ENCODE measurements around the gene SPATA13. TPM values are rescaled to one million over a fixed set of nuclear protein-coding genes. Genes with fewer than 3 reads are reported as not detected.

SPATA13 gene
- total and polyA plus RNA-seq, 10 of the 15 experiments (the other 5 are each of a cell fraction or from before 2014, with no cell fraction given) = 2.4 to 11.1 (median 10.2) TPM

- intact Hi-C loops (cut with micrococcal nuclease; ENCODE audit: unreplicated experiment) (no loop called here), in situ Hi-C loops (cut with MboI) (no loop called here)
- DNase-seq (ENCODE audit: low read depth, low spot score) (no peak), FAIRE-seq (no peak), ATAC-seq (no peak)
- Histone ChIP-seq H3K4me2 (ENCODE audit: control insufficient read depth, insufficient read depth) (no peak overlapping the region), H3K9ac (ENCODE audit: control insufficient read depth, insufficient read depth, low read length) (no peak overlapping the region), H3K27ac (ENCODE audit: control insufficient read depth, insufficient read depth) (no peak overlapping the region), H3K79me2 (ENCODE audit: control insufficient read depth, insufficient read depth, low read length) (no peaks in the 10 kb centered on the region), H3K4me3 (no peak overlapping the region), H3K36me3 (ENCODE audit: control insufficient read depth in 2 of 2, insufficient read depth in 2 of 2, low read length in 1 of 2) (no peaks in the 10 kb centered on the region), H3K27me3 (replicated peaks in 1 of 2; ENCODE audit: control insufficient read depth in 2 of 2, insufficient read depth in 2 of 2, low read length in 1 of 2) (peaks cover 2 to 7% of the 10 kb centered on the region in 2 experiments; a peak in 3 of 4 replicates), H3K9me3 (replicated peaks; ENCODE audit: control insufficient read depth, insufficient read depth, low read length) (no peaks in the 10 kb centered on the region), H3K4me1 (ENCODE audit: control insufficient read depth, insufficient read depth, low read length) (no peaks in the 10 kb centered on the region), H2AFZ (ENCODE audit: control insufficient read depth, low read depth, low read length) (no peak overlapping the region), H4K20me1 (ENCODE audit: control insufficient read depth, insufficient read depth) (no peaks in the 10 kb centered on the region)
- TF ChIP-seq NKRF (conservative IDR thresholded peaks at IDR 0.05) = no peak
- no peak for TF ChIP-seq ATF2 (IDR thresholded peaks at IDR 0.05; ENCODE audit: low read length)
- 7% methylated on average over 3 of the region's 3 CpGs for WGBS (ENCODE audit: insufficient coverage, insufficient replicate concordance, low lambda C conversion rate, missing lambda C conversion rate)
- ChIA-PET RAD21 (ENCODE audit: unreplicated experiment) (no interaction called here), CTCF (no interaction called here), SMC1A (ENCODE audit: uncharacterized antibody, unreplicated experiment) (no interaction called here), POLR2A (interaction anchor here (0.9 kb wide), 1 partner anchor 12 kb away, joined by 3 read pairs; no protein-coding TSS in a partner anchor)
- BruUV-seq (replicated peaks) = no TSS peak
Measured at GRCh38 chr13:24150572-24150971, 9.9 kb upstream of the SPATA13 start.

GRCh38 chr13:24151864-24152263 is 8.7 kb upstream of the SPATA13 start:
- ChIA-PET POLR2A (no interaction called here), CTCF (interaction anchor here (1.9 kb wide), 1 partner anchor 99 kb away, joined by 4 read pairs; no protein-coding TSS in a partner anchor), RAD21 (ENCODE audit: unreplicated experiment) (no interaction called here), SMC1A (ENCODE audit: uncharacterized antibody, unreplicated experiment) (interaction anchor here (0.6 to 1.2 kb wide), 4 partner anchors 13 to 134 kb away, joined by 3 read pairs; no protein-coding TSS in a partner anchor)
- Histone ChIP-seq H3K27ac (ENCODE audit: control insufficient read depth, insufficient read depth) (no peak overlapping the region), H3K27me3 (replicated peaks in 1 of 2; ENCODE audit: control insufficient read depth in 2 of 2, insufficient read depth in 2 of 2, low read length in 1 of 2) (peaks cover 2 to 7% of the 10 kb centered on the region in 2 experiments; a peak in 3 of 4 replicates), H3K9me3 (replicated peaks; ENCODE audit: control insufficient read depth, insufficient read depth, low read length) (no peaks in the 10 kb centered on the region), H3K4me1 (ENCODE audit: control insufficient read depth, insufficient read depth, low read length) (no peaks in the 10 kb centered on the region), H3K79me2 (ENCODE audit: control insufficient read depth, insufficient read depth, low read length) (no peaks in the 10 kb centered on the region), H4K20me1 (ENCODE audit: control insufficient read depth, insufficient read depth) (no peaks in the 10 kb centered on the region), H2AFZ (ENCODE audit: control insufficient read depth, low read depth, low read length) (no peak overlapping the region), H3K4me3 (no peak overlapping the region), H3K9ac (ENCODE audit: control insufficient read depth, insufficient read depth, low read length) (no peak overlapping the region), H3K36me3 (ENCODE audit: control insufficient read depth in 2 of 2, insufficient read depth in 2 of 2, low read length in 1 of 2) (no peaks in the 10 kb centered on the region), H3K4me2 (ENCODE audit: control insufficient read depth, insufficient read depth) (no peak overlapping the region)
- intact Hi-C loops (cut with micrococcal nuclease; ENCODE audit: unreplicated experiment) = no loop called here
- no TSS peak for BruUV-seq (replicated peaks)
- in situ Hi-C loops (cut with MboI) = no loop called here
- WGBS (ENCODE audit: insufficient coverage, insufficient replicate concordance, low lambda C conversion rate, missing lambda C conversion rate) = 23% methylated on average over 2 of the region's 2 CpGs
- FAIRE-seq (no peak), DNase-seq (ENCODE audit: low read depth, low spot score) (no peak), ATAC-seq (no peak)
- TF ChIP-seq ESRRA (IDR thresholded peaks at IDR 0.05; ENCODE audit: low read length) = no peak
- no peak for TF ChIP-seq LARP7 (IDR thresholded peaks at IDR 0.05)
- no peak for TF ChIP-seq CEBPZ (IDR thresholded peaks at IDR 0.05; ENCODE audit: low read depth, low read length)
- no peak for TF ChIP-seq BCL3 (IDR thresholded peaks at IDR 0.05; ENCODE audit: borderline replicate concordance, insufficient read depth, low read depth, low read length, poor library complexity, severe bottlenecking)
- no peak for TF ChIP-seq TARDBP (IDR thresholded peaks at IDR 0.05; ENCODE audit: borderline replicate concordance)
- TF ChIP-seq ZNF384 (IDR thresholded peaks at IDR 0.05; ENCODE audit: borderline replicate concordance, low read depth, low read length) = no peak
- no peak for TF ChIP-seq CBX3 (IDR thresholded peaks at IDR 0.05; ENCODE audit: borderline replicate concordance, low read depth)

Data from GM12878 (cell line).